ENCODE results near the gene RMRP.

Gene RMRP

DNA sequence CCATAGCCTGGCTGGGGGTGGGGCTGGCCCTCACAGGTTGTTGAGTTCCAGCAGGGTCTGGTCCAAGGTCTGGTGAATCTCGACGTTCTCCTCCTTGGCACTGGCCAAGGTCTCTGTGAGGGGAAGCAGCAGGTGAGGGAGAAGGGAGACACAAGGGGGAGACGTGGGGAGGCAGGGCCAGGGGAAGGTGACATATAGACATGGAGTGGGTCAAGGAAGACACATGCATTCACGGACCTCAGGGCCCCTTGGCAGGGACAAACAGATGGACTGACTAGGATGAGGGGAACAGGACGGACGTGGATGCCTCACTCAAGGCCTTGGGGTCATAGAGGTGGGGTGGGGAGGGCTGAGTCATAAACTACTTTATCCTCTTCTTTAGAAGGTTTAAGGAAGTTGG lies 24.2 kb upstream of the RMRP start:
- DNase-seq (ENCODE audit: low read depth): no peak
- H3K4me3 ChIP-seq (ENCODE audit: low read length): no peak overlapping the region
- TF ChIP-seq CTCF (IDR thresholded peaks at IDR 0.05; ENCODE audit: insufficient read depth, low read depth, low read length, missing control alignments): no peak

GRCh38 chr9:35681341-35682002 lies 23.7 kb upstream of the RMRP start:
- no peak for TF ChIP-seq CTCF (IDR thresholded peaks at IDR 0.05; ENCODE audit: insufficient read depth, low read depth, low read length, missing control alignments)
- no peak overlapping the region for H3K4me3 ChIP-seq (ENCODE audit: low read length)

GRCh38 chr9:35680331-35681105 lies 22.7 kb upstream of the RMRP start:
- H3K4me3 ChIP-seq (ENCODE audit: low read length): no peak overlapping the region
- no peak for TF ChIP-seq CTCF (IDR thresholded peaks at IDR 0.05; ENCODE audit: insufficient read depth, low read depth, low read length, missing control alignments)
- no peak for DNase-seq (ENCODE audit: low read depth)

More at GRCh38 chr9:35681341-35682002, 23.7 kb upstream of the RMRP start:
- DNase-seq (ENCODE audit: low read depth): no peak

GRCh38 chr9:35679766-35680330 lies 22.0 kb upstream of the RMRP start:
- no peak for TF ChIP-seq CTCF (IDR thresholded peaks at IDR 0.05; ENCODE audit: insufficient read depth, low read depth, low read length, missing control alignments)
- no peak overlapping the region for H3K4me3 ChIP-seq (ENCODE audit: low read length)
- no peak for DNase-seq (ENCODE audit: low read depth)

DNA sequence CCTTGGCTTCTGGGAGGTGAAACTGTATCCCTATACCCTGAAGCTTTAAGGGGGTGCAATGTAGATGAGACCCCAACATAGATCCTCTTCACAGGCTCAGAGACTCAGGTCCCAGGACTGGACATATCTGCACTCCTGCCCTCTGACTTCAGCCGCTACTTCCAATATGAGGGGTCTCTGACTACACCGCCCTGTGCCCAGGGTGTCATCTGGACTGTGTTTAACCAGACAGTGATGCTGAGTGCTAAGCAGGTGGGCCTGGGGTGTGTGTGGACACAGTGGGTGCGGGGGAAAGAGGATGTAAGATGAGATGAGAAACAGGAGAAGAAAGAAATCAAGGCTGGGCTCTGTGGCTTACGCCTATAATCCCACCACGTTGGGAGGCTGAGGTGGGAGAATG lies 21.3 kb upstream of the RMRP start:
- no peak overlapping the region for H3K4me3 ChIP-seq (ENCODE audit: low read length)
- no peak for TF ChIP-seq CTCF (IDR thresholded peaks at IDR 0.05; ENCODE audit: insufficient read depth, low read depth, low read length, missing control alignments)
- no peak for DNase-seq (ENCODE audit: low read depth)

DNA sequence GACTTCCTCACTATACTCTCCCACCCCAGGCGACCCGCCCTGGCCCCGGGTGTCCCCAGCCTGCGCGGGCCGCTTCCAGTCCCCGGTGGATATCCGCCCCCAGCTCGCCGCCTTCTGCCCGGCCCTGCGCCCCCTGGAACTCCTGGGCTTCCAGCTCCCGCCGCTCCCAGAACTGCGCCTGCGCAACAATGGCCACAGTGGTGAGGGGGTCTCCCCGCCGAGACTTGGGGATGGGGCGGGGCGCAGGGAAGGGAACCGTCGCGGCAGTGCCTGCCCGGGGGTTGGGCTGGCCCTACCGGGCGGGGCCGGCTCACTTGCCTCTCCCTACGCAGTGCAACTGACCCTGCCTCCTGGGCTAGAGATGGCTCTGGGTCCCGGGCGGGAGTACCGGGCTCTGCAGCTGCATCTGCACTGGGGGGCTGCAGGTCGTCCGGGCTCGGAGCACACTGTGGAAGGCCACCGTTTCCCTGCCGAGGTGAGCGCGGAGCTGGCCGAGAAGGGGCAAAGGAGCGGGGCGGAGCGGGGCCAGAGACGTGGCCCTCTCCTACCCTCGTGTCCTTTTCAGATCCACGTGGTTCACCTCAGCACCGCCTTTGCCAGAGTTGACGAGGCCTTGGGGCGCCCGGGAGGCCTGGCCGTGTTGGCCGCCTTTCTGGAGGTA lies 18.0 kb upstream of the RMRP start:
- DNase-seq (ENCODE audit: low read depth): no peak
- TF ChIP-seq CTCF (IDR thresholded peaks at IDR 0.05; ENCODE audit: insufficient read depth, low read depth, low read length, missing control alignments): no peak

More for the DNA sequence above, 18.0 kb upstream of the RMRP start:
- H3K4me3 ChIP-seq (ENCODE audit: low read length): peak overlapping the region; percentile 33
